Fibroblast of lung (primary cell): ENCODE measurements around the gene CD320. TPM values are rescaled to one million over a fixed set of nuclear protein-coding genes. Genes with fewer than 3 reads are reported as not detected.
A peak's percentile ranks its signal among the peaks of the same experiment; 100 is the strongest.

Experiments
- DNase-seq, 2 donors: peaks; one replicate each; pipeline versions ENCODE4 v3.0.0 to v3.0.0-alpha.2; 2010; ENCODE audit warnings: low read depth in 2 of 2
- H2AFZ ChIP-seq: 2 replicates; pipeline ENCODE4 v1.5.1; 2012; ENCODE audit warnings: low read length, control low read depth, inconsistent platforms
- H3K27ac ChIP-seq: 2 replicates; pipeline ENCODE4 v1.5.1; 2011; ENCODE audit warnings: low read length, control low read depth; ENCODE audit not compliant: insufficient read depth
- H3K27me3 ChIP-seq: 2 replicates; pipeline ENCODE4 v1.5.1; 2011; ENCODE audit warnings: mild to moderate bottlenecking, low read length; ENCODE audit not compliant: control insufficient read depth, insufficient read depth
- H3K36me3 ChIP-seq: 2 replicates; pipeline ENCODE4 v1.5.1; 2011; ENCODE audit warnings: low read length; ENCODE audit not compliant: control insufficient read depth, insufficient read depth
- H3K4me1 ChIP-seq: 2 replicates; pipeline ENCODE4 v1.5.1; 2011; ENCODE audit warnings: low read length; ENCODE audit not compliant: control insufficient read depth, insufficient read depth; ENCODE audit errors: extremely low read depth
- H3K4me2 ChIP-seq: 2 replicates; pipeline ENCODE4 v1.5.1; 2011; ENCODE audit warnings: low read length, control low read depth; ENCODE audit not compliant: insufficient read depth; ENCODE audit errors: extremely low read depth
- H3K4me3 ChIP-seq, 4 experiments: fragments of 200-600 bp in 1 of 4; sonication (generic) in 1 of 4; replicated peaks in 1 of 4; 2 replicates each; pipeline ENCODE4 v1.5.1; 2011 to 2016; ENCODE audit warnings: low read length in 4 of 4, low read depth in 3 of 4, mild to moderate bottlenecking in 3 of 4, control low read depth in 2 of 4, inconsistent platforms in 1 of 4, mixed read lengths in 1 of 4; ENCODE audit not compliant: insufficient read depth in 1 of 4; ENCODE audit errors: control extremely low read depth in 1 of 4
- H3K79me2 ChIP-seq: 2 replicates; pipeline ENCODE4 v1.5.1; 2012; ENCODE audit warnings: mild to moderate bottlenecking, low read length, inconsistent platforms; ENCODE audit not compliant: control insufficient read depth, insufficient read depth
- H3K9ac ChIP-seq: 2 replicates; pipeline ENCODE4 v1.5.1; 2011; ENCODE audit warnings: mild to moderate bottlenecking, low read length, control low read depth; ENCODE audit not compliant: insufficient read depth
- H3K9me3 ChIP-seq: 2 replicates; pipeline ENCODE4 v1.5.1; 2012; ENCODE audit warnings: low read depth, low read length; ENCODE audit not compliant: control insufficient read depth, insufficient read depth
- H4K20me1 ChIP-seq: 2 replicates; pipeline ENCODE4 v1.5.1; 2011; ENCODE audit warnings: low read length; ENCODE audit not compliant: control insufficient read depth, insufficient read depth; ENCODE audit errors: extremely low read depth
- CTCF ChIP-seq, 2 donors: IDR thresholded peaks in 1 of 2; conservative IDR thresholded peaks in 1 of 2; 1 replicate in 1 of 2; 2 replicates in 1 of 2; pipeline ENCODE4 v1.5.1; 2011 to 2012; ENCODE audit warnings: low read length in 2 of 2, control low read depth in 1 of 2, inconsistent platforms in 1 of 2, low read depth in 1 of 2, mild to moderate bottlenecking in 1 of 2
- EZH2 ChIP-seq: IDR thresholded peaks from 2 replicates; pipeline ENCODE4 v1.5.1; 2012; ENCODE audit warnings: low read length, control low read depth, mild to moderate bottlenecking; ENCODE audit errors: missing control alignments
- polyA plus RNA-seq, 2 donors: library from polyadenylated mRNA; depleted of rRNA in 1 of 2; stranded (reverse) in 1 of 2; unstranded in 1 of 2; fragments of >200 nt; gene quantifications; 2 replicates each; pipeline ENCODE4 v1.2.1, GENCODE V29; 2011 to 2012; ENCODE audit warnings: missing spikeins in 1 of 2
- total RNA-seq: library from RNA; depleted of rRNA; stranded (reverse); fragments of >200 nt; gene quantifications from 2 replicates; pipeline ENCODE4 v1.2.1, GENCODE V29; 2014

CD320 gene
- total and polyA plus RNA-seq, 2 donors (not counting 1 experiment from before 2014, with no cell fraction given) = 13.9 to 22.6 TPM

GRCh38 chr19:8334458-8335342 lies 26.5 kb upstream of the CD320 start:
- H3K27me3 ChIP-seq = peaks cover 24% of the 10 kb centered on the region
- H2AFZ ChIP-seq = no peak overlapping the region
- H3K9ac ChIP-seq = no peak overlapping the region
- no peaks in the 10 kb centered on the region for H3K36me3 ChIP-seq
- H3K27ac ChIP-seq = no peak overlapping the region
- H3K9me3 ChIP-seq = no peaks in the 10 kb centered on the region
- H3K79me2 ChIP-seq = no peaks in the 10 kb centered on the region
- no peak for TF ChIP-seq CTCF (conservative IDR thresholded peaks at IDR 0.05 in 1 of 2, IDR thresholded peaks at IDR 0.05 in 1 of 2; ENCODE audit: low read depth in 1 of 2, low read length in 2 of 2)
- no peak for TF ChIP-seq EZH2
- no peaks in the 10 kb centered on the region for H3K4me1 ChIP-seq
- H3K4me3 ChIP-seq = peak overlapping the region in 1 of 4 experiments; percentile 4
- peak; percentile 73 to 77 for DNase-seq
- no peaks in the 10 kb centered on the region for H4K20me1 ChIP-seq
- peak overlapping the region; percentile 35 for H3K4me2 ChIP-seq

GRCh38 chr19:8333767-8334457 lies 25.8 kb upstream of the CD320 start:
- Histone ChIP-seq H2AFZ (no peak overlapping the region), H3K36me3 (no peaks in the 10 kb centered on the region), H3K4me2 (no peak overlapping the region), H3K27me3 (peaks cover 21% of the 10 kb centered on the region), H3K9me3 (no peaks in the 10 kb centered on the region), H3K79me2 (no peaks in the 10 kb centered on the region), H3K9ac (no peak overlapping the region), H3K27ac (no peak overlapping the region), H3K4me3 (no peak overlapping the region), H4K20me1 (no peaks in the 10 kb centered on the region), H3K4me1 (no peaks in the 10 kb centered on the region)
- peak; percentile 75 for TF ChIP-seq EZH2
- no peak for TF ChIP-seq CTCF (conservative IDR thresholded peaks at IDR 0.05 in 1 of 2, IDR thresholded peaks at IDR 0.05 in 1 of 2; ENCODE audit: low read depth in 1 of 2, low read length in 2 of 2)
- no peak for DNase-seq

- Histone ChIP-seq H3K27ac (no peak overlapping the region), H3K4me2 (no peak overlapping the region), H2AFZ (no peak overlapping the region), H3K9me3 (no peaks in the 10 kb centered on the region), H3K79me2 (no peaks in the 10 kb centered on the region), H3K4me1 (no peaks in the 10 kb centered on the region), H3K27me3 (peaks cover 21% of the 10 kb centered on the region), H3K36me3 (no peaks in the 10 kb centered on the region), H3K4me3 (no peak overlapping the region), H4K20me1 (no peaks in the 10 kb centered on the region), H3K9ac (no peak overlapping the region)
- TF ChIP-seq CTCF (conservative IDR thresholded peaks at IDR 0.05 in 1 of 2, IDR thresholded peaks at IDR 0.05 in 1 of 2; ENCODE audit: low read depth in 1 of 2, low read length in 2 of 2) = no peak
- no peak for TF ChIP-seq EZH2
- no peak for DNase-seq
These were observed 25.0 kb upstream of the CD320 start for GRCh38 chr19:8332976-8333766.
